Spleen (tissue), 13 donors: ENCODE results near the gene REG1A. TPM values are rescaled to one million over a fixed set of nuclear protein-coding genes. Genes with fewer than 3 reads are reported as not detected.

ENCODE experiments used
- DNase-seq: peaks from one replicate; pipeline ENCODE4 v3.0.0-alpha.2; 2020
- H3K27ac ChIP-seq, 8 donors: fragments of 200-600 bp; sonication (generic) in 7 of 8; 1 replicate in 4 of 8; 2 replicates in 4 of 8; pipeline versions ENCODE4 v1.5.0 to v1.8.0; 2016 to 2021; ENCODE audit warnings: inconsistent platforms in 4 of 8, mild to moderate bottlenecking in 4 of 8, moderate library complexity in 1 of 8
- H3K27me3 ChIP-seq, 7 donors: fragments of 200-600 bp; sonication (generic) in 6 of 7; replicated peaks in 1 of 7; 1 replicate in 4 of 7; 2 replicates in 3 of 7; pipeline versions ENCODE4 v1.5.0 to v1.8.0; 2016 to 2021; ENCODE audit warnings: inconsistent platforms in 3 of 7, mild to moderate bottlenecking in 1 of 7
- H3K36me3 ChIP-seq, 6 donors: fragments of 200-600 bp; sonication (generic) in 5 of 6; 1 replicate in 4 of 6; 2 replicates in 2 of 6; pipeline versions ENCODE4 v1.5.0 to v1.8.0; 2016 to 2021; ENCODE audit warnings: inconsistent platforms in 2 of 6
- H3K4me1 ChIP-seq, 6 donors: fragments of 200-600 bp; sonication (generic) in 5 of 6; 1 replicate in 3 of 6; 2 replicates in 3 of 6; pipeline versions ENCODE4 v1.5.0 to v1.8.0; 2016 to 2021; ENCODE audit warnings: inconsistent platforms in 3 of 6
- H3K4me3 ChIP-seq, 8 donors: fragments of 200-600 bp; sonication (generic) in 7 of 8; 1 replicate in 4 of 8; 2 replicates in 4 of 8; pipeline versions ENCODE4 v1.5.0 to v1.8.0; 2016 to 2021; ENCODE audit warnings: inconsistent platforms in 4 of 8, mild to moderate bottlenecking in 4 of 8, moderate library complexity in 2 of 8
- H3K9me3 ChIP-seq, 8 donors: fragments of 200-600 bp; sonication (generic) in 7 of 8; 1 replicate in 4 of 8; 2 replicates in 4 of 8; pipeline versions ENCODE4 v1.5.0 to v1.8.0; 2016 to 2021; ENCODE audit warnings: inconsistent platforms in 4 of 8
- POLR2A ChIP-seq, 3 donors: fragments of 450-650 bp; IDR thresholded peaks; one replicate each; pipeline ENCODE4 v1.5.1; 2017; ENCODE audit warnings: antibody characterized with exemption in 3 of 3, mild to moderate bottlenecking in 1 of 3
- POLR2AphosphoS5 ChIP-seq, 3 donors: sonication (generic); formaldehyde crosslinking; IDR thresholded peaks; one replicate each; pipeline ENCODE4 v1.5.1; 2017; ENCODE audit warnings: antibody characterized with exemption in 3 of 3
- WGBS, 5 donors: extraction: QIAGEN DNeasy Blood & Tissue Kit in 3 of 5; methylation state at CpG; one replicate each; pipeline versions ENCODE4 v1.1.5 to v1.1.7; 2013 to 2018; 5-methylcytosine and 5-hydroxymethylcytosine counted together
- intact Hi-C: fragments of 100-400 bp; cut with DNase I; formaldehyde crosslinking; loops from one replicate; pipeline ENCODE4 v1.15.0; 2023; ENCODE audit warnings: low total_unique reads
- long read RNA-seq, 2 donors: transcript quantifications; one replicate each; lab custom pipeline, GENCODE V29; 2026
- polyA plus RNA-seq, 3 donors: library from polyadenylated mRNA; stranded (reverse); fragments of 200-250 nt; gene quantifications; one replicate each; pipeline ENCODE4 v1.2.1, GENCODE V29; 2013
- total RNA-seq, 7 donors: library from RNA; depleted of rRNA in 3 of 7; stranded (reverse); fragments of >200 nt in 3 of 7; fragmentation: NEBNext Ultra II Directional in 4 of 7; extraction: Animal tissue kit (Norgen Biotek cat#: 25700) in 4 of 7; gene quantifications; one replicate each; pipeline versions ENCODE4 v1.1.0 to v1.2.1, GENCODE V29; 2016 to 2021
- TF ChIP-seq, protein P1 (sequence below), 11 experiments: fragments of 200-600 bp in 7 of 11; fragments of 450-650 bp in 4 of 11; sonication (generic) in 4 of 11; IDR thresholded peaks in 8 of 11; conservative IDR thresholded peaks in 3 of 11; 1 replicate in 7 of 11; 2 replicates in 4 of 11; pipeline versions ENCODE4 v1.4.0 to v1.8.0; 2016 to 2021; ENCODE audit warnings: antibody characterized with exemption in 11 of 11, inconsistent platforms in 4 of 11, mild to moderate bottlenecking in 1 of 11
- donor health status: healthy with polysubstance abuse.
- donor health status: DM: no; HTN: no; CAD: no; lungs with moderate emphysema.
- donor health status: DM: no; HTN: no; CAD: no.
- donor health status: Bipolar disorder and iron deficiency.
- donor health status: healthy.
- donor health status: DM: no; HTN: no; CAD: no.
- donor health status: DM: yes; HTN: yes; CAD: no.

The REG1A gene, protein sequence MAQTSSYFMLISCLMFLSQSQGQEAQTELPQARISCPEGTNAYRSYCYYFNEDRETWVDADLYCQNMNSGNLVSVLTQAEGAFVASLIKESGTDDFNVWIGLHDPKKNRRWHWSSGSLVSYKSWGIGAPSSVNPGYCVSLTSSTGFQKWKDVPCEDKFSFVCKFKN
- total RNA-seq (1 to 10 TPM in 3 of 7 donors, not detected in 4; 2.2 to 8.0 (median 7.2) TPM), polyA plus RNA-seq (1 to 10 TPM; 2.2 to 4.6 (median 2.9) TPM)
- long read RNA-seq, donor 1, result 0 reads
- long read RNA-seq, donor 2, transcript REG1A-201 (6 exons, 808 nt), result major isoform, 161 of 265 reads
- long read RNA-seq, donor 2, partial matches to known transcripts, result 101 of 265 reads
- long read RNA-seq, donor 2, other reads (novel, unspliced or antisense), result 0 of 265 reads

DNA sequence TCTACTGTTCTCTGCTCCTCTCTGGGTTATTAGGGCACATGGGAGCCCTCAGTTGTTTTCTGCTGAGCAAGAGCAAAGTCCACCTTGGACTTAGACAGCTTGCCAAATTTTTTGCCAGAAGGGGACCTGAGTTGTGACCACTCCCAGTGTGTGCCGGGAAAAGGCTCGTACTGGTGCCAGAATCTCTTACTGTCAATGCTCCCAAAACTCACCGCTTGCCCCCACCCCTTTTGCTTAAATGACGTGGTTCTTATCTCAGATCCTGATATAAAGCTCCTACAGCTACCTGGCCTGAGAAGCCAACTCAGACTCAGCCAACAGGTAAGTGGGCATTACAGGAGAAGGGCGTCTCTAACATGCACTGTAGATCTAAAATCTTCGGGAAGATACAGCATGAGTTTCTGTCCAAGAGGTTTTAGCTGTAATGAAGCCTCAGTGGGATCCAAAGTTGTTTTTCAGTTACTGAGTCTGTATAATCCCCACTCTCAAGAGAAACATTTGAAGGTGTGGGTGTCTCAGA lies at the start of gene REG1A:
Gene REG1A, plus strand, starts transcription at position 295 of the 520 bp plus-strand sequence. CDS start 374 bp downstream, outside the sequence.
- no peaks in the 10 kb centered on the region for H3K36me3 ChIP-seq
- no peak within 1 kb of the TSS for H3K4me3 ChIP-seq
- intact Hi-C loops, result no loop called here
- TF ChIP-seq, protein P1, sequence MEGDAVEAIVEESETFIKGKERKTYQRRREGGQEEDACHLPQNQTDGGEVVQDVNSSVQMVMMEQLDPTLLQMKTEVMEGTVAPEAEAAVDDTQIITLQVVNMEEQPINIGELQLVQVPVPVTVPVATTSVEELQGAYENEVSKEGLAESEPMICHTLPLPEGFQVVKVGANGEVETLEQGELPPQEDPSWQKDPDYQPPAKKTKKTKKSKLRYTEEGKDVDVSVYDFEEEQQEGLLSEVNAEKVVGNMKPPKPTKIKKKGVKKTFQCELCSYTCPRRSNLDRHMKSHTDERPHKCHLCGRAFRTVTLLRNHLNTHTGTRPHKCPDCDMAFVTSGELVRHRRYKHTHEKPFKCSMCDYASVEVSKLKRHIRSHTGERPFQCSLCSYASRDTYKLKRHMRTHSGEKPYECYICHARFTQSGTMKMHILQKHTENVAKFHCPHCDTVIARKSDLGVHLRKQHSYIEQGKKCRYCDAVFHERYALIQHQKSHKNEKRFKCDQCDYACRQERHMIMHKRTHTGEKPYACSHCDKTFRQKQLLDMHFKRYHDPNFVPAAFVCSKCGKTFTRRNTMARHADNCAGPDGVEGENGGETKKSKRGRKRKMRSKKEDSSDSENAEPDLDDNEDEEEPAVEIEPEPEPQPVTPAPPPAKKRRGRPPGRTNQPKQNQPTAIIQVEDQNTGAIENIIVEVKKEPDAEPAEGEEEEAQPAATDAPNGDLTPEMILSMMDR (IDR thresholded peaks at IDR 0.05 in 8 of 11, conservative IDR thresholded peaks at IDR 0.05 in 3 of 11), result no peak
- TF ChIP-seq POLR2AphosphoS5 (IDR thresholded peaks at IDR 0.05), result no peak
- no peaks in the 10 kb centered on the region for H3K9me3 ChIP-seq
- DNase-seq, result no peak
- H3K4me1 ChIP-seq, result no peaks in the 10 kb centered on the region
- H3K27ac ChIP-seq, result no peak within 1 kb of the TSS
- 71 to 90% (median 77%) methylated on average over 6 of the region's 6 CpGs for WGBS, 5 donors
- no peaks in the 10 kb centered on the region for H3K27me3 ChIP-seq

DNA sequence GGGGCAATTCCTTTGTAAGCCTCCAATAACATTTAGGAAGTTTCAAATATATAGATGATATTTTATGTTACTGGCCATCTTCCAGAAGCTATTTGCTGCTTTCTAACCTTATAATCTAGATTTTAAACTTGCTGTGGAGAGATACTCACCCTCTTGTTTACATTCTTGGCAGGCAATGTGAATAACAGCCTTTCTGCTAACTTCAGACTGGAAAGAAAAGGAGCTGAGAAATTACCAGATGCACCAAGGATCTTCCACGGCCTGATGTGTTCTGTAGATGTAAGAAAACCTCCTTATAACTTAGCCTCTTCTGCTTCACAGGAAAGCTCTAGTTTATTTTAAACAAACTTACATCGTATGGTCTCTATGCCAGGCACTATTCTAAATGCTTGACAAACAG lies 49.2 kb upstream of the REG1A start:
- Histone ChIP-seq H3K4me1 (no peaks in the 10 kb centered on the region), H3K27me3 (no peaks in the 10 kb centered on the region), H3K27ac (no peak overlapping the region), H3K36me3 (no peaks in the 10 kb centered on the region), H3K4me3 (no peak overlapping the region), H3K9me3 (peaks cover 0 to 9% (median 0%) of the 10 kb centered on the region in 8 donors)
- DNase-seq, result no peak
- intact Hi-C loops, result no loop called here
- TF ChIP-seq POLR2AphosphoS5 (IDR thresholded peaks at IDR 0.05) (no peak), POLR2A (IDR thresholded peaks at IDR 0.05) (no peak)
- TF ChIP-seq, protein P1 (IDR thresholded peaks at IDR 0.05 in 8 of 11, conservative IDR thresholded peaks at IDR 0.05 in 3 of 11), result no peak
- WGBS, 5 donors, result 47 to 88% (median 79%) methylated on average over 2 of the region's 2 CpGs

DNA sequence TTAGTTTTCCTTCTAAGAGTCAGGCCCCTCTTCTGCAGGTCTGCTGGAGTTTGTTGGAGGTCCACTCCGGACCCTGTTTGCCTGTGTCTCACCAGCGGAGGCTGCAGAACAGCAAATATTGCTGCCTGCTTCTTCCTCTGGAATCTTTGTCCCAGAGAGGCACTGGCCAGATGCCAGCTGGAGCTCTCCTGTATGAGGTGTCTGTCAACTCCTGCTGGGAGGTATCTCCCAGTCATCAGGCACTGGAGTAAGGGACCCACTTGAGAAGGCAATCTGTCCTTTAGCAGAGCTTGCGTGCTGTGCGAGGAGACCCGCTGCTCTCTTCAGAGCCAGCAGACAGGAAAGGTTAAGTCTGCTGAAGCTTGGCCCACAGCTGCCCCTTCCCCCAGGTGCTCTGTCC lies 37.3 kb upstream of the REG1A start:
- Histone ChIP-seq H3K36me3 (no peaks in the 10 kb centered on the region), H3K27ac (no peak overlapping the region), H3K4me1 (no peaks in the 10 kb centered on the region), H3K9me3 (peaks cover 0 to 5% (median 0%) of the 10 kb centered on the region in 8 donors), H3K4me3 (no peak overlapping the region), H3K27me3 (no peaks in the 10 kb centered on the region)
- intact Hi-C loops, result no loop called here
- 86 to 94% (median 90%) methylated on average over 3 to 5 of the region's 5 CpGs for WGBS, 5 donors
- no peak for DNase-seq
- no peak for TF ChIP-seq POLR2AphosphoS5 (IDR thresholded peaks at IDR 0.05)
- TF ChIP-seq POLR2A (IDR thresholded peaks at IDR 0.05), result no peak
- TF ChIP-seq, protein P1 (IDR thresholded peaks at IDR 0.05 in 8 of 11, conservative IDR thresholded peaks at IDR 0.05 in 3 of 11), result no peak

DNA sequence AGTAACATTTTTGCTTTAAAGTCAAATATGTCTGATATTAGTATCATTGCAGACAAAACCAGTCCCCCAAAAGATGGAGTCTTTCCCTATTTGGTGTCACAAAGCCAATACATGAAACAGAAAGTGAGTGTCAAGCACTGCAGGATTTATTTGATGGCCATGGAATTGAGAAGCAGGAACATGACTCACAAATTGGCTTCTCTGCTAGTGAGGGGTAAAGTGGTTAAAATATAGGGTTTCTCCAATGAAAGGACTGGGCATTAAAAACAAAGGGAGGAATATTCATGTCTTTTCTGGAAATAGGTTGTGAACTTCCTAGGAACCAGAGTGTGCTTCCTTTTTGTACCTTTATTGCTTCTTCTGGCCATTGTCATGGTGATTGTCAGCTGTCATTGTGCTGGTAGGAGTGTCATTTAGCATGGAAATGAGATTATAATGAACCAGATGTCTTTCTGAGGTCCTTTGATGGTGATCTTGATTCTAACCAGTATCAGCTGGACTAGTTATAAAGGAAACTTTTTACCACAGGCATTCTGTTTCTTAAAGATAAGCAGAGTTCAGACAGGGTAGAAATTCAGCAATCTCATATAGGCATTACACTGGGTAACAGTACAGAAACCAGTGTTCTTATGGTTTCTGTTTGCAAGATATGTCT lies 36.6 kb upstream of the REG1A start:
- Histone ChIP-seq H3K4me1 (no peaks in the 10 kb centered on the region), H3K9me3 (peaks cover 0 to 3% (median 0%) of the 10 kb centered on the region in 8 donors), H3K27me3 (no peaks in the 10 kb centered on the region), H3K4me3 (no peak overlapping the region), H3K36me3 (no peaks in the 10 kb centered on the region), H3K27ac (no peak overlapping the region)
- intact Hi-C loops, result no loop called here
- no peak for DNase-seq
- TF ChIP-seq POLR2A (IDR thresholded peaks at IDR 0.05), result no peak
- TF ChIP-seq, protein P1 (IDR thresholded peaks at IDR 0.05 in 8 of 11, conservative IDR thresholded peaks at IDR 0.05 in 3 of 11), result no peak
- TF ChIP-seq POLR2AphosphoS5 (IDR thresholded peaks at IDR 0.05), result no peak
